GM19099 (cell line): ENCODE results near the gene C1orf50.

ENCODE experiments used
- POLR2A ChIP-seq: IDR thresholded peaks from 3 replicates; pipeline ENCODE4 v1.6.1; 2011; ENCODE audit warnings: low read depth; ENCODE audit not compliant: insufficient read length; ENCODE audit errors: extremely low read depth

C1orf50 gene

GRCh38 chr1:42737986-42738677, 28.9 kb upstream of the C1orf50 start:
- TF ChIP-seq POLR2A: no peak

DNA sequence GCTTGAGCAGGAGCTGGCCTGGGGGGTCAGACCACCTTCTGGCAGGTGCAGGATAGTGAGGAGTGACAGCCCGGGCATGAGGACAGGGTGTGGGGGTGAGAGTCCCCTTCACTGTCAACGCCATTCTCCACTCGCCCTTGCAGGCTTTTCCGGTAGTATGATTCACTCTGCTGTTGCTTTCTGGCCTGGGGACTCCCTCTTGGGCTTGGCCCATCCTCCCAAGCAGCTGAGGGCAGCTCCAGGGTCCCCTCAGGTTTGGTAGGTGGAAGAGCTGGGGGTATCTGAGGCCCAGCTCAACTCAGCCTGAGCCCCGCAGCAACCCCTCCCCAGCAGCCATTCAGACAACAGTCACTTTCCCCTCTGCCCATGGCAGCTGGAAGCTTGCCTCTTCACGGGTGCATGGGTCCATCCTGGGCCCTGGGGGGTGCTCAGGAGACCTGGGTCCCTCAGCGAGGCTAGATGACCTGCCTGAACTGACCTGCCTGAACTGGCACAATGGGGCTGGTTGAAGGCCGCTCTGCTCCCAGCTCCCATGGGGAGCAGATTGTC, 28.3 kb upstream of the C1orf50 start:
- TF ChIP-seq POLR2A: no peak

DNA sequence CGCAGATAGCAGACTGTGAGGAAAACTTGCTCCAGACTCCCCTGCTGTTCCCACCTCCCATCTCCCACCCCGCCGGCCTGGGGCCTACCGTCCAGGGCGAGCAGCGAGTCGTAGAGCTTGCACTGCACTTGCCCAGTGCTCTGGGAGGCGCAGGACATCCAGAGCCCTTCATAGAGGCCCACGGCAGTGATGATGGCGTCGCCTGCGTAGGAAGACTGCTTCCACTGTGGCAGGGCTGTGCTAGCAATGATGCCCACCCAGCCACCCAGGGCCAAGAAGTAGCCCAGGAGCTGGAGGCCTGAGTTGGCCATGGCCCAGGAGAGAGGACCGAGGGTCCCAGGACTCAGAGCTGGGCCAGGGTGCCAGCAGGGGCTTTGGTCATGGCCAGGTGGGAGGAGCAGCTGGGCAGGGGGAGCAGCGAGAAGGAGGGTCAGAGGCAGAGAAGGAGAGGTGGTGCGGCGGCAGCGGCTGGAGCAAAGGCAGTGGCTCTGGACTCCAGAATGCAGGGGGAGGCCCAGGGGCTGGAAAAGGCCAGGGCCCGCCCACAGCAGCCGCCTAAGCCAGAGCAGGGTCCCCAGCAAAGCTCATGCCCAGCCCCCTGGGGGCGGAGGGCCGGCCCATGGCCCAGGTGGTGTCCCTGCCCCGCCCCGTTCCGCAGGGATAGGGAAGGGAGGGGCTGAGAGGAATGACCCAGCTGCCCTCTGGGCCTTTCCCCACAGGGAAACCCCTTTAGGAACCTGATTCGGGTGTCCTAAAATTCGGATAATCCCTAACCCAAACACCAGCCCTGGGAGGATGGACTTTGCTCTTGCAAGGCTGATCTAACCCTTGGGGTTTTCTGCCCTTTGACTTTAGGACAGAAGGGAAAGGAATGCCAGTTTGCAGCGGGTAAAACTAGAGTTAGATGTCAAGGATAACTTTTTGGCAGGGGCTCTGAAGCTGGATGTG, 27.0 kb upstream of the C1orf50 start, which contains the start of gene CLDN19:
Gene CLDN19, minus strand, starts transcription at position 484 of the 948 bp plus-strand sequence. Its CDS starts 173 bp downstream, at position 311.
- TF ChIP-seq POLR2A: no peak

DNA sequence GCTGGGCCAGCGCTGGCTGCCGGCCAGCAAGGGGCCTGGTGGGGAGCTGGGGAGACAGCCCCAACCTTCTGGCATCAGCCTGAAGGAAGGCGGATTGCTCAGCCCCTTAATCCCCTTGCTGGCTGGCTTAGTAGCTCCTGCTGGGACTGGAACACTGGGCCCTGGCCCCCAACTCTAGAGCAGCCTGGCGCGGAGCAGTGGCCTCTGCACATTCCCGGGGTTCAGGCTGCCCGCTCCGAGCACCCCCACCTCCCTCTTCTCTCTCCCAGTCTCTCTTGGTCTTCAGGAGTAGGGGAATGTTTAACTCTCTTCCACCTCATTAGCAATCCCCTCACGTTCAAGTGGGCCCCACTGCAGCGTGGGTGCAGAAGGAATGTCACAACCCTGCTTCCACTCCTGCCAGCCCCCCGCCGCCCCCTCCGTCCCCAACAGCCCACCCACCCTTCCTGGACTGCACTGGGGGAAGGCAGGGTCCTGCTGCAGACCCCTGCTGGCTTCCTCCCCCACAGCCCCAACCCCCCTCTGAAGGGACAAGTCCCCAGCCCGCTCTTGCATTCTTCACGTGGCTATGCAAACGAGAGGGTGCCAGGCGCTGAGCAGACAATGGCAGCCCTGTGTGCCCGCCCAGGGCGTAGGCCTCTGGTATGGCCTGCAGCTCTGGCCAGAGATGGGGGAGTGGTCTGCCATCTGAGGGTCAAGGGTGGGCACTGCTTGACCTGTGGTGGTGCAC, 26.0 kb upstream of the C1orf50 start:
- no peak for TF ChIP-seq POLR2A

GRCh38 chr1:42741706-42742105, 25.3 kb upstream of the C1orf50 start:
- no peak for TF ChIP-seq POLR2A

DNA sequence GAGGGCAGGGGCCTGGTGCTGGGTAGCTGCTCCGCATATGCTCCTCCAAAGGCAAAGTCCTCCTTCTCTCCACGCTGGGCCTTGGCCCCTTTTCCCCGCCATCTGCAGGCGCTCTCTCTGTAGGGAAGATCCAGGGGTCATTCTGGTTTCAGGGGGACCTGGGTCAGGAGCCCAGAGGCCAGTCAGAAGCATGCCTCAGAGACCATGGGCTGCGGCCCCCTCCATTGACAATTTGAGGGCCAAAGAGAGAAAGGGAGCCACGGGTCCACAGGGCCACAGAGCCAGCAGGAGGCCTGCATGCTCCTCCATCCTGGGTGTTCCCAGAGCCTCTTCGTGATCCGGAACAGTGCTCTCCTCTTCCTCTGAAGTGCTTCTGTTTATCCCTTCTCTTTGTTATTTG, 24.9 kb upstream of the C1orf50 start:
- no peak for TF ChIP-seq POLR2A

DNA sequence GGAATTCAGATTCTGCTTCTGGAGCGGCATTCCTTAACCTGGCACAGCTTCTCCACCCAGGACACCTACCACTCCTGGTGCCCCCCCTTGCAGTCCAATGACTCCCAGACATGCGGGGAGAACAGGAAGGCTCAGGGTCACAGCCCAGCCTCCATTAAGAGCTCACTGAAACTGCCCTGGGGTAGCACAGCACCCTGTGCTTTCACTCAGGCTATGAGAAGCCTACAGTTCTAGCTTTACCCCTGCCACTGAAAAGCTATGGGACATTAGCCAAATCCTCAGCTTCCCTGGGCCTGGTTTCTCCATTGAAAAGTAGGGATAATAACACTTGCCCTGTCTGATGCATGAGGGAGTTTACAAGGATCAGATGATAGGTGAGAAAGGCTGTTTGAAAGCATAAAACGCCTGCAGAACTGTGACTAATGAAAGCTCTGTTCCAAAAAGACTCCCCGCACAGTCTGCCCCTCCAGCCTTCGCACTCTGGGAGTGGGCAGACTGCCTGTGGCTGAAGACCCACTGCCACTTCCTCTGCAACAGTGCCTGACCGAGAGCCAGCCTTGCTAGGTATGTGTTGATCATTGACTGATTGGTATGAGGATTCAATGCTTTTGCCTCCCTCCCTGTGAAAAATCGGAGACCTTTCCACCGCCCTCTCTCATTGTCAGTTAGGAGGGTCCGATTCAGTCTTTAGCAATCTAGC, 24.3 kb upstream of the C1orf50 start:
- no peak for TF ChIP-seq POLR2A

GRCh38 chr1:42743317-42744147, 23.5 kb upstream of the C1orf50 start:
- TF ChIP-seq POLR2A: no peak

DNA sequence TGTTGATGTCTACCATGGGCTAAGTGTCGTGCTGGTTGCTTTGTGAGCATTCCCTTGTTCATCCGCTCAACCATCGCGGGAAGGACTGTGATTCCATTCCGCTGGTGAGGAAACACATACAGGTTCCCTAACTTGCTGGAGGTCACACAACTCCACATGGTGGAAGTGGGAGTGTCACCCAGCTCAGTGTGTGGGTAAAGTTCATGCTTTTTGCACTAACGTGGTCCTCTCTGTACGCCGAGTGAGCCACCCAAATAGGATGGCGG, 23.0 kb upstream of the C1orf50 start:
- no peak for TF ChIP-seq POLR2A

GRCh38 chr1:42745851-42746250, 21.2 kb upstream of the C1orf50 start:
- TF ChIP-seq POLR2A: no peak

- TF ChIP-seq POLR2A: no peak
These were observed 20.5 kb upstream of the C1orf50 start for GRCh38 chr1:42746436-42747105.

GRCh38 chr1:42747125-42747524, 19.9 kb upstream of the C1orf50 start:
- TF ChIP-seq POLR2A: no peak

DNA sequence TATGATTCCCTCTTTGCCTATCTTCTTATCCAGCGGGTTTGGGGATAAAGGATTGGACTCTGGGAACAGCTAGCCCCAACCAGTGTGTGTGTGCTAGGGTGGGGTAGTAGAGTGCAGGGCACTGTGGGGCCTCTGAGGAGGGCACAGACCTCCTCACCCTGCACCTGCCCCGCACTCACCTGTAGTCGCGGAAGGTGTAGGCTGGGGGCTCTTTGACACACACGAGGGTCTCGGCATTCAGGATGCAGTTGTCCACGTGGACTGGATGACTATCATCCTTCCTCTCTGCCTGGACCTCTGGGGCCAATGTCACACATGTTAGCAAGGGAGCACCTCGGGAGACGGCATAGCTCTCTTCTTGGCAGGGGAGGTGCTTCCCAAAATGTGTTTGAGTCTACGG, 19.0 kb upstream of the C1orf50 start:
- TF ChIP-seq POLR2A: no peak
